Right ventricle myocardium inferior (tissue), 1 donor: ENCODE results near the gene NFIC. TPM values are rescaled to one million over a fixed set of nuclear protein-coding genes. Genes with fewer than 3 reads are reported as not detected.
"Not testable (repeated sequence)": the region's sequence is repeated elsewhere in the genome, so short reads cannot be mapped to it uniquely, and the experiment has no call there.

Experiments
- ATAC-seq: fragments of 200-7000 bp; cut with Tn5 transposase; one replicate; pipeline ENCODE4 v1.9.1; 2020; ENCODE audit warnings: mild to moderate bottlenecking, moderate library complexity
- DNase-seq: peaks from one replicate; pipeline ENCODE4 v3.0.0; 2021; ENCODE audit errors: missing footprints
- intact Hi-C: fragments of 100-400 bp; cut with DNase I; formaldehyde crosslinking; loops from one replicate; pipeline ENCODE4 v1.11.0; 2022
- total RNA-seq: library from RNA; stranded (reverse); fragmentation: NEBNext Ultra II Directional; extraction: Animal tissue kit (Norgen Biotek cat#: 25700); gene quantifications from one replicate; pipeline ENCODE4 v1.2.1, GENCODE V29; 2021
- donor health status: DM: no; HTN: yes; CAD: no; lungs with severe emphysema.

Gene NFIC
- total RNA-seq, 1 donor from 2014 or later = 164 TPM

- peak; percentile 91 for DNase-seq
- intact Hi-C loops = loop anchor here (1.0 to 2.0 kb wide), 4 partner anchors 18 to 68 kb away; no protein-coding TSS in a partner anchor
- peak; percentile 80 for ATAC-seq
Measured at GRCh38 chr19:3404324-3405260, 38.2 kb downstream of the NFIC start.

DNA sequence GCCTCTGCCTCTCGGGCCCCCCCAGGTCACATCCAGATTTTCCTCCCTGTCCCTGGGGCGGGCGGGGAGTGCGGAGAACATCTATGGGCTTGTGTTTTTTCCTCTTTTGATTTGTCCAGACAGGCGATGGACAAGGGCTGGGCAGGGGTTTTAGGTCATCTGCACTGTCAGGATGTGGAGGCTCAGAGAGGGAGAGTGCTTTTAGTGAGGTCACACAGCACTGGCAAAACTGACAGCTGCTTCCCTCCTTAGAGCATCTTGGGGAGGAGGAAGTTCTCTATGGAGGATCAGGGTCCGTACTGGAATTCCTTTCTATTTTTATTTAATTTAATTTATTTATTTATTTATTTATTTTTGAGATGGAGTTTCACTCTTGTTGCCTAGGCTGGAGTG lies 38.9 kb downstream of the NFIC start:
- intact Hi-C loops = loop anchor here (1.0 to 2.0 kb wide), 3 partner anchors 18 to 68 kb away; no protein-coding TSS in a partner anchor
- DNase-seq (no peak), ATAC-seq (no peak)

- DNase-seq (no peak), ATAC-seq (no peak)
- intact Hi-C loops = no loop called here
Measured at GRCh38 chr19:3406571-3407111, 40.3 kb downstream of the NFIC start.

- peak; percentile 2 for ATAC-seq
- intact Hi-C loops = loop anchor here (2.0 kb wide), 1 partner anchor 41 kb away; the partner anchor contains the start of gene NFIC
- DNase-seq = peak; percentile 76
Measured at GRCh38 chr19:3407556-3408516, 41.5 kb downstream of the NFIC start.

DNA sequence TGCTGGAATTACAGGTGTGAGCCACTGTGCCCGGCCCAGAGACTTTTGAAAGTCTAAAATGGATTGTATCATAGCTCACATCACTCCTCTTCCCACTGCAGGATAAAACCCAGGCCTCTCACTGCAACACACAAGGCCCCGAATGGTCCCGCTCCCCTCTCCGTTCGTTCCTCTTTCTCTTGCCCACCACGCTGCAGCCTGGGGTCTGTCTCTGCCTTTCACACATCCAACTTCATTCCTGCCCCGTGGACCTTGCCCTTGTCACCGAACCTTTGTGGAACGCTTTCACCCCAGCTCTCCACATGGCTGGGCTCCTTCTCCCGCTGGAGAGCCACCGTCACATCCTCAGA lies 42.6 kb downstream of the NFIC start:
- no peak for DNase-seq
- ATAC-seq = no peak

DNA sequence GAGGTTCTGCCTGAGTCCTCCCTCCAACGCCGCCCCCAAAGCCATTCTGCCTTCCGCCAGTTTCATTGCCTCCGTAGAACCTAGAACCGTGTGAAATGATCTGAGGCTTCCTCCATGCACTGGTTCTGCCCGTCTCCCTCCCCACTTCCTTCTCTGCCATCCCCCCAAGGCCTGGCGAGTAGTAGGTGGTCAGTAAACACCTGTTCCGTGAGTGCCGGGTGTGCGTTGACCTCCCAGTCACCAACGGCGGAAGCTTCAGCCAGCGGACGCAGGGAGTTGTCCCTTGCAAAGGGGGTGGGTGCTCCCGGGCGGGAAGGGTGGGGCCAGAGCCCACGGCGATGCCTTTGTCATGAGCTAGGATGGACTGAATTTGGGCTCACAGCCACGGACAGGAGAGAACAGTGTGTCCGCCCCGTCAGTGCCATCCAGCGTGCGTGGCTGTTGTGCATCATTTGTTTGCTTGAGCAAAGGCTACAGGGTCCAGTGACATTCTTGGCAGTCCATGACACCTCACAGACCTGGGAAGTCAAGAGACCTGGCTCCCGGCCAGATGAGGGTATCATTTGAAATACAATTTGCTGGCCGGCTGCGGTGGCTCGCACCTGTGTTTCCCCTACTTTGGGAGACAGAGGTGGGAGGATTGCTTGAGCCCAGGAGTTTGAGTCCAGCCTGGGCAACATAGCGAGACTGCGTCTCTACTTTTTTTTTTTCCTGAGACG lies 43.1 kb downstream of the NFIC start:
- ATAC-seq (peak; percentile 70), DNase-seq (peak; percentile 87)
- intact Hi-C loops = loop anchor here (2.0 kb wide), 1 partner anchor 43 kb away; the partner anchor contains the start of gene NFIC

More for the DNA sequence above, 42.6 kb downstream of the NFIC start:
- intact Hi-C loops = loop anchor here (2.0 kb wide), 1 partner anchor 42 kb away; the partner anchor contains the start of gene NFIC

GRCh38 chr19:3411636-3412035 lies 45.3 kb downstream of the NFIC start:
- DNase-seq = no peak
- intact Hi-C loops = no loop called here
- ATAC-seq = no peak

DNA sequence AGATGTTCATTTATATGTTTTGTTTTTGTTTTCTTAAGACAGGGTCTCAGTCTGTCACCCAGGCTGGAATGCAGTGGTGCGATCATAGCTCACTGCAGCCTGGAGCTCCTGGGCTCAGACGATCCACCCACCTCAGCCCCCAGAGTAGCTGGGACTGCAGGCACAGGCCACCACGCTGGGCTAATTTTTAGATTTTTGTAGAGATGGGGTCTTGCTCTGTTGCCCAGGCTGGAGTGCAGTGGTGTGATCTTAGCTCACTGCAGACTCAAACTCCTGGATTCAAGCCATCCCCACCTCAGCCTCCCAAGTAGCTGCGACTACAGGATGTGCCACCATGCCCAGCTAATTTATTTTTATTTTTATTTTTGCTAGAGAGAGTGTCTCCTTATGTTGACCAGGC lies 45.7 kb downstream of the NFIC start:
- no peak for DNase-seq
- intact Hi-C loops = no loop called here
- ATAC-seq = no peak

- ATAC-seq = no peak
- intact Hi-C loops = no loop called here
- DNase-seq = no peak
Measured at GRCh38 chr19:3413796-3414327, 47.5 kb downstream of the NFIC start.

- no peak for ATAC-seq
- no peak for DNase-seq
- intact Hi-C loops = no loop called here
Measured at GRCh38 chr19:3415695-3416094, 49.3 kb downstream of the NFIC start.

GRCh38 chr19:3420244-3420755 lies 53.9 kb downstream of the NFIC start:
- no peak for ATAC-seq
- peak; percentile 17 for DNase-seq
- intact Hi-C loops = no loop called here

DNA sequence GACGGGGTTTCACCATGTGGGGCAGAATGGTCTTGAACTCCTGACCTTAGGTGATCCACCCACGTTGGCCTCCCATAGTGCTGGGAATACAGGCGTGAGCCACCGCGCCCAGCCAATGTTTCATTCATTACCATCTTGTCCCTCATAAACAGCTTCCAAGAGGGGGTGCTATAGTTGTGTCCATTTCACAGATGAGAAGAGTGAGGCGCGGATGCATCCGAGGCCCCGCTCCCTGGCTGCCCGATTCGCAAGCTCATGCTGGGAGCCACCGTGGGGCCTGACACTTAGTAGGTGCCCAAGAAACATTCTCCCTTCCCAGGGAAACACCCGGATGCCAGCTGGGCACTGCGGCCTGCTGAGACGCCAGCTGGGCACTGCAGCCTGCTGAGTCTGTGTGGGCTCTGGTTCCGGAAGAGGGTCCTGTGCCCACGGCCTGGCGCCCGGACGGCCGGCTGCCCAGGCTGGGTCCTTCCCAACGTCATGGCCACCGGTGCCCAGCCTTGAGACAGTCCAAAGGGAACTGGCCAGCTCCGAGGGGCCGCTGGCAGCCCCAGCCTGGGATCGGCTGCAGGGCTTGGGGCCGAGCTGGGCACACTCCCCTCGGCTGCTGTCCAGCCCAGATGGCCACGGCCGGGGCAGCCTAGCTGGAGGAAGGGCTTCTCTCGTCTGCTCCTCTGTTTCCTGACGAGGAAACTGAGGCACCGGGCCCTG lies 54.7 kb downstream of the NFIC start:
- intact Hi-C loops = no loop called here
- DNase-seq = peak; percentile 55
- ATAC-seq = no peak

DNA sequence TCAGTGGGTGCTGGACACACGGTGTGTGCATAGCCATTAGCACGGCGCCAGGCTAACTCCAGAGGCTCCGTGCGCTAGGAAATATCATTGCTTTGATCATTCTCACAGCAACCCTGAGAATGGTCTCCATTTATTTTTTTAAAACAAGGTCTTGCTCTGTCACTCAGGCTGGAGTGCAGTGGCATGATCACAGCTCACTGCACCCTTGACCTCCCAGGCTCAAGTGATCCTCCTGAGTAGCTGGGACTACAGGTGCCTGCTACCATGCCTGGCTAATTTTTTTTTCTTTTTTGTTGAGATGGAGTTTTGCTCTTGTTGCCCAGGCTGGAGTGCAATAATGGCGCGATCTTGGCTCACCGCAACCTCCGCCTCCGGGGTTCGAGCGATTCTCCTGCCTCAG lies 55.3 kb downstream of the NFIC start:
- intact Hi-C loops, ATAC-seq: not testable (repeated sequence)

GRCh38 chr19:3423183-3423829 lies 56.9 kb downstream of the NFIC start:
- intact Hi-C loops = no loop called here
- ATAC-seq = peak; percentile 17

More for the DNA sequence above, 55.3 kb downstream of the NFIC start:
- DNase-seq = not testable (repeated sequence)

GRCh38 chr19:3426433-3426832 lies 60.0 kb downstream of the NFIC start:
- ATAC-seq = no peak
- intact Hi-C loops = no loop called here
- no peak for DNase-seq

More at GRCh38 chr19:3423183-3423829, 56.9 kb downstream of the NFIC start:
- DNase-seq = no peak

DNA sequence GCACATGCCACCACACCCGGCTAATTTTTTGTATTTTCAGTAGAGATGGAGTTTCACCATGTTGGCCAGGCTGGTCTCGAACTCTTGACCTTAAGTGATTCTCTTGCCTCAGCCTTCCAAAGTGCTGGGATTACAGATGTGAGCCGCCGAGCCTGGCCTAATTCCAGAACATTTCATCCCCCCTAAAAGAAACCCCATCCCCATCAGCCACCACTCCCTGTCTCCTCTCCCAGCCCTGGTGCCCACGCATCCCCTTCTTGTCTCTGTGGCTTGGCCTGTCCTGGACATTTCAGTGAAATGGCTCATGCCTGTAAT lies 63.9 kb downstream of the NFIC start:
- not testable (repeated sequence) for DNase-seq, ATAC-seq
- intact Hi-C loops = loop anchor here (5.0 kb wide), 1 partner anchor 103 kb away; no protein-coding TSS in a partner anchor
